Measurements from ENCODE around the gene MAN1C1.
"Not testable (repeated sequence)": the region's sequence is repeated elsewhere in the genome, so short reads cannot be mapped to it uniquely, and the experiment has no call there.

DNA sequence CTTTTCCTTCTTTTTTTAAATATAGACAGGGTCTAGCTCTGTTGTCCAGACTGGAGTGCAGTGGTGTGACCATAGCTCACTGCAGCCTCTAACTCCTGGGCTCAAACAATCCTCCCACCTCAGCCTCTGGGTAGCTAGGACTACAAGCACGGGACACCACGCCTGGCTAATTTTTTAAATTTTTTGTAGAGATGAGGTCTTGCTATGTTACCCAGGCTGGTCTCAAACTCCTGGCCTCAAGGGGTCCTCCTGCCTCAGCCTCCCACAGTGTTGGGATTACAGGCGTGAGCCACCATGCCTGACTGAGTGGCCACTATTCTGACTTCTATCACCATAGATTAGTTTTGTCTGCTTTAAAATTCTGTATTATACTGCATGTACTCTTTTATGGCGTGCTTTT, 80.1 kb downstream of the MAN1C1 start:
- TF ChIP-seq, protein P1, sequence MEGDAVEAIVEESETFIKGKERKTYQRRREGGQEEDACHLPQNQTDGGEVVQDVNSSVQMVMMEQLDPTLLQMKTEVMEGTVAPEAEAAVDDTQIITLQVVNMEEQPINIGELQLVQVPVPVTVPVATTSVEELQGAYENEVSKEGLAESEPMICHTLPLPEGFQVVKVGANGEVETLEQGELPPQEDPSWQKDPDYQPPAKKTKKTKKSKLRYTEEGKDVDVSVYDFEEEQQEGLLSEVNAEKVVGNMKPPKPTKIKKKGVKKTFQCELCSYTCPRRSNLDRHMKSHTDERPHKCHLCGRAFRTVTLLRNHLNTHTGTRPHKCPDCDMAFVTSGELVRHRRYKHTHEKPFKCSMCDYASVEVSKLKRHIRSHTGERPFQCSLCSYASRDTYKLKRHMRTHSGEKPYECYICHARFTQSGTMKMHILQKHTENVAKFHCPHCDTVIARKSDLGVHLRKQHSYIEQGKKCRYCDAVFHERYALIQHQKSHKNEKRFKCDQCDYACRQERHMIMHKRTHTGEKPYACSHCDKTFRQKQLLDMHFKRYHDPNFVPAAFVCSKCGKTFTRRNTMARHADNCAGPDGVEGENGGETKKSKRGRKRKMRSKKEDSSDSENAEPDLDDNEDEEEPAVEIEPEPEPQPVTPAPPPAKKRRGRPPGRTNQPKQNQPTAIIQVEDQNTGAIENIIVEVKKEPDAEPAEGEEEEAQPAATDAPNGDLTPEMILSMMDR (IDR thresholded peaks at IDR 0.05; ENCODE audit: insufficient read depth, low read length, poor library complexity, severe bottlenecking) = not testable (repeated sequence)
- TF ChIP-seq EZH2phosphoT487 (conservative IDR thresholded peaks at IDR 0.05; ENCODE audit: low read length) = not testable (repeated sequence)
